Left hindlimb (tissue), 1 donor: Measurements from ENCODE around the gene LIPN.
"Not testable (repeated sequence)": the region's sequence is repeated elsewhere in the genome, so short reads cannot be mapped to it uniquely, and the experiment has no call there.

Experiments
- DNase-seq: peaks from one replicate; pipeline ENCODE4 v3.0.0-alpha.2; 2018

LIPN gene

GRCh38 chr10:88759366-88760101, at the start of gene LIPN:
LIPN (plus strand) TSS chr10:88760020; CDS start chr10:88761406, 1,386 bp downstream.
- no peak for DNase-seq

GRCh38 chr10:88715517-88715916, 44.3 kb upstream of the LIPN start:
- DNase-seq: no peak

GRCh38 chr10:88721392-88721791, 38.4 kb upstream of the LIPN start:
- no peak for DNase-seq

- DNase-seq: no peak
These were observed 34.0 kb upstream of the LIPN start for GRCh38 chr10:88725798-88726197.

GRCh38 chr10:88728107-88728763, 31.6 kb upstream of the LIPN start:
- no peak for DNase-seq

- DNase-seq: no peak
These were observed 29.0 kb upstream of the LIPN start for GRCh38 chr10:88730864-88731263.

GRCh38 chr10:88731296-88731695, 28.5 kb upstream of the LIPN start:
- DNase-seq: no peak

GRCh38 chr10:88733215-88733614, 26.6 kb upstream of the LIPN start:
- DNase-seq: no peak

- no peak for DNase-seq
These were observed 24.2 kb upstream of the LIPN start for GRCh38 chr10:88735661-88736060.

GRCh38 chr10:88741921-88742320, 17.9 kb upstream of the LIPN start:
- not testable (repeated sequence) for DNase-seq

- no peak for DNase-seq
These were observed 17.4 kb upstream of the LIPN start for GRCh38 chr10:88742448-88742847.

- DNase-seq: no peak
These were observed 15.8 kb upstream of the LIPN start for GRCh38 chr10:88744002-88744401.

- no peak for DNase-seq
These were observed 14.2 kb upstream of the LIPN start for GRCh38 chr10:88745633-88746032.

- DNase-seq: no peak
These were observed 5.5 kb upstream of the LIPN start for GRCh38 chr10:88754287-88754686.

- DNase-seq: no peak
These were observed 4.1 kb upstream of the LIPN start for GRCh38 chr10:88755753-88756152.

- DNase-seq: no peak
These were observed 3.2 kb upstream of the LIPN start for GRCh38 chr10:88756660-88757059.

GRCh38 chr10:88762906-88763305, 3.1 kb downstream of the LIPN start:
- no peak for DNase-seq

GRCh38 chr10:88763441-88763840, 3.6 kb downstream of the LIPN start:
- DNase-seq: no peak

GRCh38 chr10:88764110-88764509, 4.3 kb downstream of the LIPN start:
- no peak for DNase-seq

- no peak for DNase-seq
These were observed 6.0 kb downstream of the LIPN start for GRCh38 chr10:88765816-88766215.

- DNase-seq: no peak
These were observed 9.6 kb downstream of the LIPN start for GRCh38 chr10:88769384-88769783.

- no peak for DNase-seq
These were observed 21.4 kb downstream of the LIPN start for GRCh38 chr10:88781206-88781605.

GRCh38 chr10:88782222-88782621, 22.4 kb downstream of the LIPN start:
- no peak for DNase-seq

- DNase-seq: no peak
These were observed 23.9 kb downstream of the LIPN start for GRCh38 chr10:88783724-88784123.
